ES-I3 (cell line): ENCODE measurements around the gene FAM184A.

Experiments
- H3K36me3 ChIP-seq: 2 replicates; pipeline ENCODE4 v1.6.1; 2013; ENCODE audit warnings: mild to moderate bottlenecking, low read length, control low read depth, moderate library complexity; ENCODE audit not compliant: insufficient read depth
- H3K4me1 ChIP-seq: 2 replicates; pipeline ENCODE4 v1.6.1; 2013; ENCODE audit warnings: mild to moderate bottlenecking, control low read depth, low read length; ENCODE audit not compliant: insufficient read depth
- H3K9ac ChIP-seq: 2 replicates; pipeline ENCODE4 v1.6.1; 2013; ENCODE audit warnings: low read depth, mild to moderate bottlenecking, low read length, moderate library complexity
- H3K9me3 ChIP-seq: 2 replicates; pipeline ENCODE4 v1.6.1; 2013; ENCODE audit warnings: mild to moderate bottlenecking, low read length, moderate library complexity; ENCODE audit not compliant: control insufficient read depth, insufficient read depth

Gene FAM184A

DNA sequence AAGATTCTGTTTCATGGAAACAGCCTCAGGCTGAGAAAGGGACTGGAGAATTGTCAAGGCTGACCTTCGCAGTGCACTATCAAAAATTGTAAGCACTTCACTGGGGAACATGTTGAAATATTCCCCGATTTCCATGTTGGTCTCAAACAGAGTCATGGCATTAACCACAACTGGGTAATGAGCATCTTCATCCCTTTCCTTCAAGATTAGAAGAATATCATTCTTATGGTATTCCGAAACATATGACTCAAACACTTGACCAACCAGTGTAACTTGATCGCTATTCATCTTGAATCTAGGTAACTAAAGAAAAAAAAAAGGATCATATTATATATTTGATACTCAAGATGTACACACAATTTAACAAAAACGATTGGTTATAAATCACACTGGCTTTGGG is 147.0 kb downstream of the FAM184A start:
- Histone ChIP-seq H3K4me1 (peaks cover 3% of the 10 kb centered on the region; the same call in 1 of the 2 replicates), H3K9ac (no peak overlapping the region), H3K36me3 (0 out of 2 replicates have a peak, but pooled peaks cover 2% of the 10 kb centered on the region), H3K9me3 (0 out of 2 replicates have a peak, but pooled peaks cover 3% of the 10 kb centered on the region)

DNA sequence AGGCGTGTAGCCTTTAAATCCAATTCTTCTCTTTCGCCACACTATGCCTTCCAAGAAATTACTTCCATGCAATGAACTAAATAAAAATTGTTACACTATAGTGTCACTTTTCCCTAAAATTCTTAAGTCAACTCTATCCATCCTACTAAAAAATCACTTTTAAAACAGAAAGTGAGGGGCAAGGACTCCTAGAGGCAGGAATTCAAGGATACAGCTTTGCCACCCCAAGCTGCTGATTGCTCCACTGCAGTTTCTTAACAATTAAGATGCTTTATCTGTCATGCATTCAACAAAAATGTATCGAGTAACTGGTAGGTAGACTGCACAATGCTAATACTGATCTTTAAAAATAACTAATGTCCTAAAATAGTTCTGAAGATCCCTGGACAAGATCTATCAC is 147.8 kb downstream of the FAM184A start:
- Histone ChIP-seq H3K36me3 (0 out of 2 replicates have a peak, but pooled peaks cover 2% of the 10 kb centered on the region), H3K9me3 (no peaks in the 10 kb centered on the region), H3K9ac (no peak overlapping the region), H3K4me1 (no peaks in the 10 kb centered on the region)

- Histone ChIP-seq H3K4me1 (no peaks in the 10 kb centered on the region), H3K36me3 (peaks cover 4% of the 10 kb centered on the region), H3K9ac (no peak overlapping the region), H3K9me3 (no peaks in the 10 kb centered on the region)
These were observed 155.4 kb downstream of the FAM184A start for GRCh38 chr6:118923035-118923434.

- H3K36me3 ChIP-seq: peaks cover 4% of the 10 kb centered on the region
- no peak overlapping the region for H3K9ac ChIP-seq
- no peaks in the 10 kb centered on the region for H3K4me1 ChIP-seq
- no peaks in the 10 kb centered on the region for H3K9me3 ChIP-seq
These were observed 157.4 kb downstream of the FAM184A start for GRCh38 chr6:118921084-118921483.

DNA sequence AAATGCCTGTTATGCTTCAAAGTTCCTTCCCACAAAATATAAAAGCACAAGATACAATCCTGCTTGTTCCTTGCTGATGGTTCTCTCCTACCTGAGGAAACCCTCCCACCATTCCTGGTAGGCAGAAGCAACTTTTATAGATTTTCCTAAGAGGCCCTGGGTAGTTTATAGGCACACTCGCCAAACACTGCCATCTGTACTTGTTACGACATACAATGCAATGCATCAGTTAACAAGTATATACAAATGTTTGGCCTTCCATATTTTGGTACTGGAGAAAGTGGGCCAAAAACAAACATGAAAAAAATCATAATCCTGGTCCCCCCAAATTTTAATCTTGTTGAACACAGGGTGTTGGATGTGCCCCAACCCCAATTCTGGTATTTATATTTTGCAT is 160.1 kb downstream of the FAM184A start:
- no peaks in the 10 kb centered on the region for H3K4me1 ChIP-seq
- peaks cover 6% of the 10 kb centered on the region for H3K36me3 ChIP-seq
- H3K9ac ChIP-seq: no peak overlapping the region
- H3K9me3 ChIP-seq: no peaks in the 10 kb centered on the region

DNA sequence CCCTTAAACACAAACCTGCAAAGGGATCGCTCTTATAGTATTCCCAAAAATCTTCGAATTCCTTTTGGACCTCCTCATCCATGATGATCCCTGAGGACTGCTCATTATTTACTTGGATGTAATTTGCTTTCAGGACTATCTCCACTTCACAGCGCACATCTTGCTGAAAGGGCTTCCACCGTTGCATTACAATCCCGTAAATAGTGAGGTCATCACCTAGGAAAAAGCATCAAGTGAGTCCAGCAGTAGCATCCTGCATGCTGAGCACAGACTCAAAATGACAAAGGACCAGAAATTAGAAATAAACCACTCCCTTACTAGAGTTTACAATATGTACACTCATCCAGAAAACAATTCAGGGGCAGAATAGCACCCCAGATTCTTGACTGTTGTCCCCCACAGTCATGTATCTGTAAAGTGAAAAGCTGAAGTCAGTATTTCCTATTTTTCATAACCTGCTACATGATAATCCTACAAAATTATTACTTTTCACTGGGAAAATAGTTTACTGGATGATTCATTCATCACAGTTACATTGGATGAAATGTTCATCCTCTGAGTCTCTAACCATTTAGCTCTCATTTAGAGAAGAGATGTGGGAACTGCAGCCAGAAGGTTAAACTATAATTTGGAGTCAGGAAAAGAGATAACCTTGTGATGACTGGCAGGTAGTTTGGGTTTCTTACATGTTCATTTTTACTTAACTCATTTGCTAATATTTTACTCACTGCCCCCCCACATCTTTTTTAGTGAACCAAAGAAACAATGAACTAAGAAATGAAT is 160.7 kb downstream of the FAM184A start:
- Histone ChIP-seq H3K4me1 (no peaks in the 10 kb centered on the region), H3K36me3 (peaks cover 6% of the 10 kb centered on the region), H3K9ac (no peak overlapping the region), H3K9me3 (no peaks in the 10 kb centered on the region)

GRCh38 chr6:118914598-118914997 is 163.9 kb downstream of the FAM184A start:
- H3K4me1 ChIP-seq: no peaks in the 10 kb centered on the region
- H3K9me3 ChIP-seq: no peaks in the 10 kb centered on the region
- peaks cover 9% of the 10 kb centered on the region; the same call in 1 of the 2 replicates for H3K36me3 ChIP-seq
- H3K9ac ChIP-seq: no peak overlapping the region

GRCh38 chr6:118913161-118913560 is 165.3 kb downstream of the FAM184A start:
- Histone ChIP-seq H3K4me1 (no peaks in the 10 kb centered on the region), H3K36me3 (peaks cover 13% of the 10 kb centered on the region; the same call in 1 of the 2 replicates)

GRCh38 chr6:118912646-118913045 is 165.8 kb downstream of the FAM184A start:
- H3K4me1 ChIP-seq: no peaks in the 10 kb centered on the region
- H3K9ac ChIP-seq: no peak overlapping the region
- H3K9me3 ChIP-seq: no peaks in the 10 kb centered on the region
- peaks cover 13% of the 10 kb centered on the region; the same call in 1 of the 2 replicates for H3K36me3 ChIP-seq

More at GRCh38 chr6:118913161-118913560, 165.3 kb downstream of the FAM184A start:
- Histone ChIP-seq H3K9ac (no peak overlapping the region), H3K9me3 (no peaks in the 10 kb centered on the region)
